H1 (cell line): ENCODE measurements around the gene LIX1L. TPM values are rescaled to one million over a fixed set of nuclear protein-coding genes. Genes with fewer than 3 reads are reported as not detected.

Experiments used
- CTCF ChIA-PET: fragments of 300-600 bp; sonication (Branson Sonifier 250); formaldehyde crosslinking; loops from one replicate; lab custom pipeline; 2021; ENCODE audit not compliant: partially characterized antibody; lab: Charles Lee
- POLR2A ChIA-PET: fragments of 300-600 bp; sonication (Branson Sonifier 250); formaldehyde crosslinking; loops from one replicate; lab custom pipeline; 2021; ENCODE audit warnings: inconsistent platforms; ENCODE audit not compliant: partially characterized antibody; lab: Charles Lee
- DNase-seq, 2 experiments: peaks; one replicate each; pipeline versions ENCODE4 v3.0.0 to v3.0.0-alpha.2; 2010 to 2022; ENCODE audit warnings: low spot score in 2 of 2, low read depth in 1 of 2, mixed read lengths in 1 of 2
- FAIRE-seq: peaks from 2 replicates; lab custom pipeline; 2011; peaks lifted over from hg19 to GRCh38; lab: Jason Lieb, UNC
- H2AFZ ChIP-seq: 2 replicates; pipeline ENCODE4 v1.8.1; 2012; ENCODE audit warnings: low read length, inconsistent platforms
- H2AK5ac ChIP-seq: 2 replicates; pipeline ENCODE4 v1.6.1; 2013; ENCODE audit warnings: low read depth, low read length
- H2BK120ac ChIP-seq: replicated peaks from 2 replicates; pipeline ENCODE3; 2013; ENCODE audit warnings: low read depth, low read length, inconsistent platforms
- H2BK12ac ChIP-seq: 2 replicates; pipeline ENCODE4 v1.6.1; 2013; ENCODE audit warnings: low read depth, low read length
- H2BK15ac ChIP-seq: 2 replicates; pipeline ENCODE4 v1.6.1; 2013; ENCODE audit warnings: low read length
- H2BK20ac ChIP-seq: 2 replicates; pipeline ENCODE4 v1.6.1; 2013; ENCODE audit warnings: low read length
- H2BK5ac ChIP-seq: 2 replicates; pipeline ENCODE4 v1.6.1; 2013; ENCODE audit warnings: low read depth, low read length
- H3K14ac ChIP-seq: 2 replicates; pipeline ENCODE4 v1.6.1; 2013; ENCODE audit warnings: inconsistent platforms; ENCODE audit not compliant: insufficient read length
- H3K18ac ChIP-seq: 2 replicates; pipeline ENCODE4 v1.6.1; 2013; ENCODE audit warnings: low read length; ENCODE audit errors: extremely low read depth
- H3K23ac ChIP-seq: 2 replicates; pipeline ENCODE4 v1.6.1; 2013; ENCODE audit warnings: inconsistent platforms; ENCODE audit not compliant: insufficient read length
- H3K23me2 ChIP-seq: 2 replicates; pipeline ENCODE4 v1.6.1; 2013; ENCODE audit warnings: low read depth, low read length
- H3K27ac ChIP-seq: 2 replicates; pipeline ENCODE4 v1.6.1; 2011; ENCODE audit warnings: low read depth, low read length, inconsistent platforms
- H3K27me3 ChIP-seq, 4 experiments: replicated peaks in 1 of 4; 1 replicate in 1 of 4; 2 replicates in 3 of 4; pipeline versions ENCODE4 v1.6.1 to v1.8.1; 2011 to 2013; ENCODE audit warnings: low read length in 3 of 4, mild to moderate bottlenecking in 3 of 4, inconsistent platforms in 2 of 4, mixed read lengths in 2 of 4, moderate library complexity in 1 of 4; ENCODE audit not compliant: control insufficient read depth in 3 of 4, insufficient read depth in 3 of 4; ENCODE audit errors: extremely low read depth in 1 of 4
- H3K36me3 ChIP-seq, 4 experiments: 2 replicates each; pipeline versions ENCODE4 v1.6.1 to v1.8.1; 2011 to 2013; ENCODE audit warnings: mild to moderate bottlenecking in 4 of 4, low read length in 3 of 4, moderate library complexity in 2 of 4, control low read depth in 1 of 4, inconsistent platforms in 1 of 4; ENCODE audit not compliant: insufficient read depth in 4 of 4, control insufficient read depth in 2 of 4
- H3K4ac ChIP-seq: replicated peaks from 2 replicates; pipeline ENCODE3; 2013; ENCODE audit warnings: low read length, low read depth, mixed read lengths, inconsistent platforms; ENCODE audit not compliant: insufficient read length
- H3K4me1 ChIP-seq, 4 experiments: replicated peaks in 1 of 4; 1 replicate in 1 of 4; 2 replicates in 3 of 4; pipeline versions ENCODE4 v1.6.1 to v1.8.1; 2011 to 2013; ENCODE audit warnings: low read length in 3 of 4, inconsistent platforms in 2 of 4, mixed read lengths in 1 of 4; ENCODE audit not compliant: insufficient read depth in 4 of 4, control insufficient read depth in 3 of 4
- H3K4me2 ChIP-seq, 2 experiments: 2 replicates each; pipeline versions ENCODE4 v1.6.1 to v1.8.1; 2011 to 2013; ENCODE audit warnings: low read depth in 2 of 2, low read length in 2 of 2, control low read depth in 1 of 2, inconsistent platforms in 1 of 2, mild to moderate bottlenecking in 1 of 2; ENCODE audit not compliant: insufficient read depth in 1 of 2
- H3K4me3 ChIP-seq, 4 experiments: fragments of 200-600, 300-600 bp in 1 of 4; sonication (generic), shearing (Covaris generic), sonication (Bioruptor Twin) in 1 of 4; 2 replicates each; pipeline versions ENCODE4 v1.5.1 to v1.8.1; 2011 to 2016; ENCODE audit warnings: low read length in 4 of 4, low read depth in 3 of 4, control low read depth in 2 of 4, inconsistent platforms in 2 of 4, mild to moderate bottlenecking in 2 of 4, mixed read lengths in 1 of 4, moderate library complexity in 1 of 4; ENCODE audit not compliant: insufficient read depth in 2 of 4; ENCODE audit errors: extremely low read depth in 1 of 4
- H3K56ac ChIP-seq: replicated peaks from 2 replicates; pipeline ENCODE3; 2013; ENCODE audit warnings: low read depth, mild to moderate bottlenecking, mixed read lengths, low read length, inconsistent platforms; ENCODE audit not compliant: insufficient read length
- H3K79me1 ChIP-seq: 2 replicates; pipeline ENCODE4 v1.6.1; 2013; ENCODE audit warnings: low read depth, low read length, control low read depth
- H3K79me2 ChIP-seq, 2 experiments: 2 replicates each; pipeline versions ENCODE4 v1.6.1 to v1.8.1; 2012 to 2013; ENCODE audit warnings: low read length in 2 of 2, mild to moderate bottlenecking in 2 of 2, inconsistent platforms in 1 of 2; ENCODE audit not compliant: insufficient read depth in 2 of 2, control insufficient read depth in 1 of 2
- H3K9ac ChIP-seq, 4 experiments: replicated peaks in 1 of 4; 1 replicate in 1 of 4; 2 replicates in 3 of 4; pipeline versions ENCODE4 v1.6.1 to v1.8.1; 2011 to 2013; ENCODE audit warnings: low read depth in 3 of 4, low read length in 3 of 4, control low read depth in 2 of 4, mild to moderate bottlenecking in 2 of 4, moderate library complexity in 2 of 4, inconsistent platforms in 1 of 4; ENCODE audit errors: extremely low read depth in 1 of 4
- H3K9me3 ChIP-seq, 2 experiments: 2 replicates each; pipeline versions ENCODE4 v1.6.1 to v1.8.1; 2012 to 2013; ENCODE audit warnings: mild to moderate bottlenecking in 2 of 2, moderate library complexity in 2 of 2, control low read depth in 1 of 2, inconsistent platforms in 1 of 2, low read depth in 1 of 2, low read length in 1 of 2, mixed read lengths in 1 of 2; ENCODE audit not compliant: insufficient read depth in 2 of 2
- H4K20me1 ChIP-seq, 2 experiments: replicated peaks in 1 of 2; 2 replicates each; pipeline versions ENCODE3 to v1.8.1; 2011 to 2013; ENCODE audit warnings: inconsistent platforms in 2 of 2, low read length in 2 of 2, mild to moderate bottlenecking in 1 of 2; ENCODE audit not compliant: insufficient read depth in 2 of 2, control insufficient read depth in 1 of 2
- H4K5ac ChIP-seq: 2 replicates; pipeline ENCODE4 v1.6.1; 2013; ENCODE audit warnings: low read length, low read depth, mixed read lengths, inconsistent platforms; ENCODE audit not compliant: insufficient read length
- H4K8ac ChIP-seq: 2 replicates; pipeline ENCODE4 v1.8.0; 2013; ENCODE audit warnings: mild to moderate bottlenecking, moderate library complexity, low read length, inconsistent platforms; ENCODE audit not compliant: insufficient read depth; ENCODE audit errors: extremely low read depth
- H4K91ac ChIP-seq: replicated peaks from 2 replicates; pipeline ENCODE3; 2013; ENCODE audit warnings: low read length, mixed read lengths, inconsistent platforms; ENCODE audit not compliant: insufficient read length
- CBX5 ChIP-seq: fragments of 300-800, 300-1000 bp; sonication (generic); IDR thresholded peaks from 2 replicates; pipeline ENCODE4 v1.7.1; 2016; ENCODE audit warnings: antibody characterized with exemption, low read length, low read depth
- CHD1 ChIP-seq: IDR thresholded peaks from 2 replicates; pipeline ENCODE4 v1.6.1; 2012; ENCODE audit warnings: low read depth, low read length, improper control_type of control experiment
- CHD2 ChIP-seq: IDR thresholded peaks from 2 replicates; pipeline ENCODE4 v1.6.1; 2012; ENCODE audit warnings: low read length, improper control_type of control experiment
- CTBP2 ChIP-seq: IDR thresholded peaks from 2 replicates; pipeline ENCODE4 v1.7.0; 2011; ENCODE audit warnings: borderline replicate concordance, mild to moderate bottlenecking, moderate library complexity, mixed read lengths, low read length; ENCODE audit not compliant: insufficient read depth, insufficient read length
- RAD21 ChIP-seq, 2 experiments: IDR thresholded peaks in 1 of 2; conservative IDR thresholded peaks in 1 of 2; 2 replicates each; pipeline ENCODE4 v1.6.1; 2011; ENCODE audit warnings: low read depth in 2 of 2, low read length in 2 of 2, improper control_type of control experiment in 1 of 2, inconsistent platforms in 1 of 2, mild to moderate bottlenecking in 1 of 2, moderate library complexity in 1 of 2
- SIX5 ChIP-seq: IDR thresholded peaks from 2 replicates; pipeline ENCODE4 v1.6.1; 2011; ENCODE audit warnings: mild to moderate bottlenecking, low read depth, low read length
- SP2 ChIP-seq: IDR thresholded peaks from 2 replicates; pipeline ENCODE4 v1.6.1; 2012; ENCODE audit warnings: mild to moderate bottlenecking, low read length, inconsistent platforms
- SP4 ChIP-seq: IDR thresholded peaks from 2 replicates; pipeline ENCODE4 v1.6.1; 2012; ENCODE audit warnings: low read length, inconsistent platforms
- TAF7 ChIP-seq: optimal IDR thresholded peaks from 2 replicates; pipeline ENCODE3; 2011; ENCODE audit warnings: low read depth, mild to moderate bottlenecking, inconsistent platforms, low read length, moderate library complexity, borderline replicate concordance
- WGBS, 2 experiments: shearing (Covaris generic) in 1 of 2; methylation state at CpG; one replicate each; pipeline versions ENCODE4 v1.1.6 to v1.1.7; 2013 to 2015; ENCODE audit warnings: low lambda C conversion rate in 2 of 2, mixed read lengths in 2 of 2, inconsistent platforms in 1 of 2, low coverage in 1 of 2, missing lambda C conversion rate in 1 of 2; ENCODE audit not compliant: insufficient replicate concordance in 2 of 2, insufficient coverage in 1 of 2, insufficient read length in 1 of 2; ENCODE audit errors: extremely low coverage in 1 of 2, missing lambda C conversion rate in 1 of 2; 5-methylcytosine and 5-hydroxymethylcytosine counted together
- polyA plus RNA-seq, 7 experiments: library from polyadenylated mRNA; depleted of rRNA in 3 of 7; stranded (reverse) in 5 of 7; unstranded in 2 of 7; fragments of >200 nt in 5 of 7; fragments of 200-250 nt in 2 of 7; gene quantifications; 1 replicate in 5 of 7; 2 replicates in 1 of 7; 4 replicates in 1 of 7; pipeline versions ENCODE4 v1.2.1 to v1.2.3, GENCODE V29; 2011 to 2013; ENCODE audit warnings: missing spikeins in 2 of 7, mixed read lengths in 2 of 7
- total RNA-seq: library from RNA; stranded (reverse); fragmentation: NEBNext Ultra II Directional; extraction: Animal tissue kit (Norgen Biotek cat#: 25700); gene quantifications from 2 replicates; pipeline ENCODE4 v1.2.1, GENCODE V29; 2021

LIX1L gene
- total and polyA plus RNA-seq, 2 of the 8 experiments (the other 6 are each of a cell fraction or from before 2014, with no cell fraction given) = 2.9 to 3.7 TPM

GRCh38 chr1:145912128-145912641 lies 45.6 kb downstream of the LIX1L start:
- FAIRE-seq = no peak

More at GRCh38 chr1:145912128-145912641, 45.6 kb downstream of the LIX1L start:
- H4K5ac ChIP-seq = no peak overlapping the region
- 87% methylated on average over 11 of the region's 11 CpGs; no CpG with 5 or more reads in 1 of the 2 experiments for WGBS, 2 experiments
- H3K4me3 ChIP-seq = no peak overlapping the region
- peaks cover 0 to 3% (median 0%) of the 10 kb centered on the region in 4 experiments; a peak in 2 of 7 replicates for H3K4me1 ChIP-seq
- H3K23me2 ChIP-seq = no peaks in the 10 kb centered on the region; the same call in none of the 2 replicates
- no peak overlapping the region for H3K56ac ChIP-seq
- TF ChIP-seq RAD21 (IDR thresholded peaks at IDR 0.05 in 1 of 2, conservative IDR thresholded peaks at IDR 0.05 in 1 of 2; ENCODE audit: low read depth in 2 of 2, low read length in 2 of 2) (no peak), CHD2 (no peak), SP4 (no peak), CTBP2 (no peak), CHD1 (no peak), CBX5 (no peak), SIX5 (no peak), SP2 (no peak), TAF7 (no peak)
- peaks cover 0 to 7% (median 0%) of the 10 kb centered on the region in 4 experiments; a peak in 2 of 8 replicates for H3K36me3 ChIP-seq
- no peak overlapping the region for H2BK5ac ChIP-seq
- H3K4me2 ChIP-seq = no peak overlapping the region
- H2AFZ ChIP-seq = no peak overlapping the region
- no peak overlapping the region for H2BK15ac ChIP-seq
- no peak overlapping the region for H3K27ac ChIP-seq
- H3K9ac ChIP-seq = no peak overlapping the region
- H4K91ac ChIP-seq = no peak overlapping the region
- H3K27me3 ChIP-seq = no peaks in the 10 kb centered on the region
- no peaks in the 10 kb centered on the region for H3K9me3 ChIP-seq
- H3K79me2 ChIP-seq = no peaks in the 10 kb centered on the region
- no peak overlapping the region for H2AK5ac ChIP-seq
- no peak for DNase-seq
- no peaks in the 10 kb centered on the region for H3K79me1 ChIP-seq
- ChIA-PET CTCF (interaction anchor here (1.9 to 15.9 kb wide), 5 partner anchors 13 to 66 kb away, joined by 13 to 146 read pairs (median 66); partner anchors contain the start of genes ANKRD35, NUDT17 and PIAS3), POLR2A (no interaction called here)
- H4K20me1 ChIP-seq = no peaks in the 10 kb centered on the region
- H2BK12ac ChIP-seq = no peak overlapping the region
- no peak overlapping the region for H3K4ac ChIP-seq
- no peak overlapping the region for H2BK20ac ChIP-seq
- no peak overlapping the region for H3K14ac ChIP-seq
- H2BK120ac ChIP-seq = no peak overlapping the region
- H3K23ac ChIP-seq = no peak overlapping the region
- no peak overlapping the region for H4K8ac ChIP-seq
- no peak overlapping the region for H3K18ac ChIP-seq
